HEK293 (cell line): ENCODE data around the gene PABPC1L2B.
"Not testable (repeated sequence)": the region's sequence is repeated elsewhere in the genome, so short reads cannot be mapped to it uniquely, and the experiment has no call there.

ENCODE experiments used
- CTCF ChIA-PET: fragments of 350-600 bp; formaldehyde crosslinking; extraction: SDS; loops from one replicate; lab custom pipeline; 2021; ENCODE audit warnings: antibody characterized with exemption; lab: Yijun Ruan, JAX
- POLR2A ChIA-PET: fragments of 300-600 bp; formaldehyde crosslinking; extraction: SDS; loops from one replicate; lab custom pipeline; 2020; ENCODE audit warnings: antibody characterized with exemption, inconsistent platforms; lab: Yijun Ruan, JAX
- H3K27ac ChIP-seq: fragments of 200-500 bp; sonication (Bioruptor generic); 2 replicates; pipeline ENCODE4 v1.5.1; 2014; ENCODE audit warnings: low read depth, low read length, control low read depth, inconsistent platforms; ENCODE audit errors: extremely low read depth
- H3K36me3 ChIP-seq, 2 experiments: fragments of 200-500 bp in 1 of 2; sonication (Bioruptor generic) in 1 of 2; 1 replicate in 1 of 2; 2 replicates in 1 of 2; pipeline ENCODE4 v1.5.1; 2014 to 2017; ENCODE audit warnings: inconsistent platforms in 2 of 2, low read length in 2 of 2; ENCODE audit not compliant: control insufficient read depth in 2 of 2, insufficient read depth in 1 of 2
- H3K4me1 ChIP-seq: fragments of 200-500 bp; sonication (Bioruptor generic); 2 replicates; pipeline ENCODE4 v1.5.1; 2014; ENCODE audit warnings: mild to moderate bottlenecking, low read length, inconsistent platforms; ENCODE audit not compliant: control insufficient read depth, insufficient read depth
- H3K4me3 ChIP-seq: 2 replicates; pipeline ENCODE4 v1.5.1; 2011; ENCODE audit warnings: low read depth, mild to moderate bottlenecking, control low read depth, low read length, moderate library complexity
- H3K9me3 ChIP-seq: fragments of 200-500 bp; sonication (Bioruptor generic); 2 replicates; pipeline ENCODE4 v1.5.1; 2014; ENCODE audit warnings: low read depth, low read length, inconsistent platforms; ENCODE audit not compliant: control insufficient read depth, insufficient read depth
- RBAK ChIP-seq: fragments of 450-650 bp; formaldehyde crosslinking; IDR thresholded peaks from 2 replicates; pipeline ENCODE4 v1.5.1; 2016; ENCODE audit warnings: missing biosample characterization, missing genetic modification characterization
- ZBTB20 ChIP-seq: fragments of 450-650 bp; formaldehyde crosslinking; IDR thresholded peaks from 2 replicates; pipeline ENCODE4 v1.5.1; 2016; ENCODE audit warnings: missing biosample characterization, missing genetic modification characterization

The PABPC1L2B gene

GRCh38 chrX:73002733-73003132 is at the start of gene PABPC1L2B:
Gene PABPC1L2B (plus strand): TSS chrX:73002939. CDS start chrX:73003643, 704 bp downstream.
- CTCF ChIA-PET, H3K4me1 ChIP-seq, POLR2A ChIA-PET, H3K9me3 ChIP-seq, H3K27ac ChIP-seq, H3K36me3 ChIP-seq, H3K4me3 ChIP-seq: not testable (repeated sequence)

- H3K4me1 ChIP-seq, CTCF ChIA-PET, H3K27ac ChIP-seq, POLR2A ChIA-PET, H3K36me3 ChIP-seq, H3K4me3 ChIP-seq, H3K9me3 ChIP-seq: not testable (repeated sequence)
Observed at GRCh38 chrX:72959971-72960370, 42.8 kb upstream of the PABPC1L2B start.

GRCh38 chrX:72971859-72972258 is 30.9 kb upstream of the PABPC1L2B start:
- CTCF ChIA-PET, H3K4me1 ChIP-seq, H3K4me3 ChIP-seq, H3K27ac ChIP-seq, POLR2A ChIA-PET, H3K9me3 ChIP-seq, H3K36me3 ChIP-seq: not testable (repeated sequence)

- H3K4me3 ChIP-seq, CTCF ChIA-PET, POLR2A ChIA-PET, H3K27ac ChIP-seq, H3K4me1 ChIP-seq, H3K9me3 ChIP-seq, H3K36me3 ChIP-seq: not testable (repeated sequence)
Observed at GRCh38 chrX:72974885-72975284, 27.9 kb upstream of the PABPC1L2B start.

- H3K9me3 ChIP-seq, POLR2A ChIA-PET, H3K4me3 ChIP-seq, CTCF ChIA-PET, H3K27ac ChIP-seq, H3K4me1 ChIP-seq, H3K36me3 ChIP-seq: not testable (repeated sequence)
Observed at GRCh38 chrX:72980894-72981469, 21.8 kb upstream of the PABPC1L2B start.

GRCh38 chrX:73004032-73004431 is 1.3 kb downstream of the PABPC1L2B start:
- CTCF ChIA-PET, POLR2A ChIA-PET, H3K4me3 ChIP-seq, H3K36me3 ChIP-seq, H3K27ac ChIP-seq, H3K9me3 ChIP-seq, H3K4me1 ChIP-seq: not testable (repeated sequence)

GRCh38 chrX:73021361-73022092 is 18.8 kb downstream of the PABPC1L2B start:
- Histone ChIP-seq H3K9me3 (no peaks in the 10 kb centered on the region; the same call in 1 of the 2 replicates), H3K4me3 (no peak overlapping the region)
- CTCF ChIA-PET, result no interaction called here

GRCh38 chrX:73022093-73022445 is 19.3 kb downstream of the PABPC1L2B start:
- H3K4me3 ChIP-seq, H3K27ac ChIP-seq, H3K9me3 ChIP-seq, H3K36me3 ChIP-seq, H3K4me1 ChIP-seq, CTCF ChIA-PET, POLR2A ChIA-PET: not testable (repeated sequence)

More at GRCh38 chrX:73021361-73022092, 18.8 kb downstream of the PABPC1L2B start:
- no peak for TF ChIP-seq RBAK (tag by site-specific recombination)
- TF ChIP-seq ZBTB20, result no peak
- no peaks in the 10 kb centered on the region for H3K4me1 ChIP-seq
- POLR2A ChIA-PET, result no interaction called here
- H3K36me3 ChIP-seq, result no peaks in the 10 kb centered on the region
- no peak overlapping the region for H3K27ac ChIP-seq
